GM10266 (cell line): ENCODE measurements around the gene STK11.

Source experiments
- DNase-seq: peaks from one replicate; pipeline ENCODE4 v3.0.0; 2012; ENCODE audit errors: extremely low spot score
- TF ChIP-seq, protein P1 (sequence below): IDR thresholded peaks from 2 replicates; pipeline ENCODE4 v1.5.1; 2012; ENCODE audit warnings: mild to moderate bottlenecking, low read depth; ENCODE audit not compliant: control insufficient read depth, insufficient read depth; ENCODE audit errors: missing control alignments

The STK11 gene

DNA sequence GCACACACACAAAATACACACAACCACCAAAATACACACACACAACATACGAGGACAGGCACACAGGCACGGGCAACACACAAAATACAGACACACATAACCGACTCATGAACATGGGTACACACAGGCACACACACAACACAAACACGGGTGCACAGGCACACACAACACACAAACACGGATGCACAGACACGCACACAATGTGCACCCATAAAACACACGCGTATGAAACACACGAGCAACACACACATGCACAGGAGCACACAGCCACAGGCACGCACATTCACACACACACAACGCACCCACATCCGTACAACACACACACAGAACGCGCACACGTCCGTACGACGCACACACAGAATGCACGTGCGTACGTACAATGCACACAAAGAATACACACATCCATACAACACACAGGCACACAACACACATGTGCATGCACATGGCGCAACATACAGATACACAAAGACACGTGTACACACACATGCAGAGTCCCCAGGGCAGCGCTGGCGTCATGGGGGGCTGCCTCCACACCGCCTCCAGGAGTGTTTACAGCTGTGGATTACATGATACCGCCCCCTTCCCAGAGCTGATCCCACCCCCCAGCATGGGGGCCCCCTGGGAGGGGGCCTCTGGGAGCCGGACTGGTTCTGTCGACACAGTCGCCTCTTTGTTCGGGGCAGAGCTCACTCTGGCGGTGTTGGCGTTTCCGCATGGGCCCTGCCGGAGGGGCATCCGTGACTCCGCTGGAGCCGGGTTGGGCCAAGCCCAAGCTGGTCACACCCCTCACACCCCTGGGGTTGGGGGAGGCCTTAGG, 34.4 kb upstream of the STK11 start:
- DNase-seq: no peak

DNA sequence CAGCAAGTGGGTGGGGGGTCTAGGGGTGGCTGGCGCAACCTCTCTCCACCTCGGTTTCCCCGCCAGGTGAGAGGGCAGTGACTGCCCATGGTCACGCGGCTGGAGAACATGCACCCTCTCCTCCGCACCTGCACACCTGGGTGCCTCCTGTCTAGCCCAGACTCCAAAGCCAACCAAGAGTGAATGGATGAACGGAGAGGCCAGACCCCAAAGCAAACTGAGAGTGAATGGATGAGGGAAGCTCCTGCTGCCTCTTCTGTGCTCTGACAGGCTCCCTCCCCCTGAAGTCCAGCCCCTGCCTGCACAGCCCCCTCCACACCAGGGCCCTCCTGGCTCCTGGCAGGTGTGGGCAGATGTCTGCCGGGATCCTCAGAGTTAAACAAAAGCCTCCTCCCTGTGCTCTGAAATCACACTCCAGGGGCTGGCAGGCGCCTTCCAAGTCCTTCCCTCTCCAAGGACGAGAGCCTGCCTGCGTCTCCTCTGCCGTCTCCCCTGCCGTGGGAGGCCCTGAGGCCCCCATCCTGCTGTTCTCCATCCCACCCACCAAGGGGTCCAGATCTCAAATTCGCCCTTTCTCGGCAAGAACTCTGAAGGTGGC, 33.7 kb upstream of the STK11 start:
- DNase-seq: no peak
- TF ChIP-seq, protein P1, sequence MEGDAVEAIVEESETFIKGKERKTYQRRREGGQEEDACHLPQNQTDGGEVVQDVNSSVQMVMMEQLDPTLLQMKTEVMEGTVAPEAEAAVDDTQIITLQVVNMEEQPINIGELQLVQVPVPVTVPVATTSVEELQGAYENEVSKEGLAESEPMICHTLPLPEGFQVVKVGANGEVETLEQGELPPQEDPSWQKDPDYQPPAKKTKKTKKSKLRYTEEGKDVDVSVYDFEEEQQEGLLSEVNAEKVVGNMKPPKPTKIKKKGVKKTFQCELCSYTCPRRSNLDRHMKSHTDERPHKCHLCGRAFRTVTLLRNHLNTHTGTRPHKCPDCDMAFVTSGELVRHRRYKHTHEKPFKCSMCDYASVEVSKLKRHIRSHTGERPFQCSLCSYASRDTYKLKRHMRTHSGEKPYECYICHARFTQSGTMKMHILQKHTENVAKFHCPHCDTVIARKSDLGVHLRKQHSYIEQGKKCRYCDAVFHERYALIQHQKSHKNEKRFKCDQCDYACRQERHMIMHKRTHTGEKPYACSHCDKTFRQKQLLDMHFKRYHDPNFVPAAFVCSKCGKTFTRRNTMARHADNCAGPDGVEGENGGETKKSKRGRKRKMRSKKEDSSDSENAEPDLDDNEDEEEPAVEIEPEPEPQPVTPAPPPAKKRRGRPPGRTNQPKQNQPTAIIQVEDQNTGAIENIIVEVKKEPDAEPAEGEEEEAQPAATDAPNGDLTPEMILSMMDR: no peak

More for the DNA sequence above, 34.4 kb upstream of the STK11 start:
- TF ChIP-seq, protein P1: no peak

DNA sequence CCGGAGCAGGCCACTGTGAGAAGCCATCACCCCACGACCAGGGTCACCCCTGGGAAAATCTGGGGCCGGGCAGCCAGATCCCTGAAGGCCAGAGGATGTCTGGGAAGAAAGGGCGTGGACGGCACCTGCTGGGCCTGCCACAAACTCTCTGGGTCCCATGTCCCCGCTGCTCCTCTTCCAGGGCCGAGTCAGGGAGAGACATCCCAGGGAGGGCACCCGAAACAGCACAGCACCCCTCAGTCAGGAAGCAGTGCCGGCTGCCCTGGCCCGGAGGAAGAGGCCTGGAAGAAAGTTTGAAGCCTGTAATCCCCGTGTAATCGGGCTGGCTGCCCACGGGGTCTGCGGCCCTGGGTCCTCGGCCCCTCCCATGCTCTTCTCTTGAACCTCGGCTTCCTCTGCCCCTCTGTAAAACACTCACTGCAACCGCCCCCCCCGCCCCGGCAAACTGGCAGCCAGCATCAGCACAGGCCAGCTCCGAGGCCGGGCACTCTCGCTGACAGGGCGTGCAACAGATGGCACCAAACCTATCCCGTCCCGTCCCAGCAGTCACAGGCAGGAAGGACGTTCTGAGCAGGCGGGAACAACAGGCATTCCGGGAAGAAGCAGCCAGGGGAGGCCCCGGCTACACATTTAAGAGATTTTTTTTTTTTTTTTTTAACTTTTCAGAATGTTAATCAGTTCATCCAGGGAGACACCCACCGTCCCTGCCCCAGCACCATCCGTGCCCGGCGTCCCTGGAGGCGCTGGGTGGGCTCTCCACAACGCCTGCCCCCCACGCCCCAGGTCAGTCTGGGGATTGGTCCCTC, 33.0 kb upstream of the STK11 start:
- DNase-seq: no peak
- TF ChIP-seq, protein P1: no peak

DNA sequence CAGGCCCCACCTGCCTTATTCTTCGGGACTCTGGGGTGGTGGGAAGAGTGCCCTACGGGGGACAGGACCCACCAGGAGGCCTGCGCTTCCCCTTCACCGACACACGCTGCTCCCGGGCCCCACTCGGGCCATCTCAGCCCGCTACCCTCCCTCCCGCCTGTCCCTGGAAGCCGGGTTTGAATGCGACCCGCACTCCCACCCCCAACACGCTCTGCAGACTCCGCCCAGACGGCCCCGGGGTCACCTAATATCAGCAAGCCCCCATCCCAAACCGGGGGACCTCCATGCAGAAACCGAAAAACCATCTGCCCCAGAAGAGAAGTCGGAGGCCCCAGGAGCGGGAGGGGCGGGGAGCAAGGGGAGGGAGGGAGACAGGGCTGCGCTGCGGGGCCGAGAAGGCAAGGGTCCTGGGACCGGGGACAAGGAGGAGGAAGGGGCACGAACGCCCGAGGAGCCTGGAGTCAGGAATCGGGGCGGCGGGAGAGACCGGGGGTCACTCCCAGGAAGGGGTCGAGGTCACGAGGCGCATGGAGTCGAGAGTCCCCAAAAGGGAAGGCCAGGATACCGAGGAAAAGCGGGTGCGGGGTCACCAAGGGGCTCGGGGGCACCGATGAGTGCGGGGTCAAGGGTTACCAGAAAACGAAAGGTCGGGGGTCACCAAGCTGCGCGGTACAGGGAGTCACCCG, 32.3 kb upstream of the STK11 start:
- DNase-seq: no peak

DNA sequence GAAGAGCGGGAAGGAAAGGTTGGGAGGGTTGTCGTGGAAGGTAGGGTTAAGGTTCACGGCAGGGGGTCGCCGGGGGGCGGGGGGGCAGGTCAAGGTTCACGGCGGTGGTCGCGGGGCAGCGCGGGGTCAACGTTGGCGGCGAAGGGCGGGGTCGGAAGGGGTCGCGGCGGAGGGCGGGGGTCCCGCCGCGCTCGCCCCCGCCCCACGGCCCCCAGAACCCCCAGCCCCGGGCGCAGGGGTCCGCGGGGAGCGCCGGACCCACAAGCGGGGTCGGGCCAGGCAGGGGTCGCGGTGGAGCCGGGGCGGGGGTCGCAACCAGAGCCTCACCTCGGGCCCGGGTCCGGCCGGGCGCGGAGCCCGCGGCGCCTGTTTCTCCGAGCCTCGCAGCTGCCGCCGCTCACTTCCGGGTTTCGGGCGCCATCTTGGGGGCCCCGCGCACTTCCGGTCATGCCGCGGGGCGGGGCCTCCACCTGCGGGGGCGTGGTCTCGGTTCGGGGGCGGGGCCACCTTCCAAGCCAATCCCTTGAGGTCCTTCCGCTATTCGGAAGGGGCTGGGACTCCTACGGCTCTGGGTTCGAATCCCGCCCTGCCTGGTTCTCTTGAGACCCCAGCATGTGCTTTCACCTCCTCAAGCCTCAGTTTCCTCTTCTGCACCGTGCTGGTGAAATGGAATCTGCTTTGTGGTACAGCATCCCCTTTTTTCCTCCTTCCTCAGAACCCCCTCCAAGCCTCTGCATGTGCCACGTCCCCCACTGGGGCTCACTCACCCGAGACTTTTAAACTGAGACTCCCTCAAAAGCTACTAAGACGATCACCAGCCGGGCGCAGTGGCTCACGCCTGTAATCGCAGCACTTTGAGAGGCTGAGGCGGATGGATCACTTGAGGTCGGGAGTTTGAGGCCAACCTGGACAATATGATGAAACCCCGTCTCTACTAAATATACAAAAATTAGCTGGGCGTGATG, 31.5 kb upstream of the STK11 start, which contains the start of gene SBNO2:
SBNO2 (minus strand) TSS at position 424 of the 965 bp plus-strand sequence. CDS start 19,992 bp downstream, outside the sequence.
- peak; percentile 100 for DNase-seq
- TF ChIP-seq, protein P1: no peak

More for the DNA sequence above, 32.3 kb upstream of the STK11 start:
- TF ChIP-seq, protein P1: no peak

DNA sequence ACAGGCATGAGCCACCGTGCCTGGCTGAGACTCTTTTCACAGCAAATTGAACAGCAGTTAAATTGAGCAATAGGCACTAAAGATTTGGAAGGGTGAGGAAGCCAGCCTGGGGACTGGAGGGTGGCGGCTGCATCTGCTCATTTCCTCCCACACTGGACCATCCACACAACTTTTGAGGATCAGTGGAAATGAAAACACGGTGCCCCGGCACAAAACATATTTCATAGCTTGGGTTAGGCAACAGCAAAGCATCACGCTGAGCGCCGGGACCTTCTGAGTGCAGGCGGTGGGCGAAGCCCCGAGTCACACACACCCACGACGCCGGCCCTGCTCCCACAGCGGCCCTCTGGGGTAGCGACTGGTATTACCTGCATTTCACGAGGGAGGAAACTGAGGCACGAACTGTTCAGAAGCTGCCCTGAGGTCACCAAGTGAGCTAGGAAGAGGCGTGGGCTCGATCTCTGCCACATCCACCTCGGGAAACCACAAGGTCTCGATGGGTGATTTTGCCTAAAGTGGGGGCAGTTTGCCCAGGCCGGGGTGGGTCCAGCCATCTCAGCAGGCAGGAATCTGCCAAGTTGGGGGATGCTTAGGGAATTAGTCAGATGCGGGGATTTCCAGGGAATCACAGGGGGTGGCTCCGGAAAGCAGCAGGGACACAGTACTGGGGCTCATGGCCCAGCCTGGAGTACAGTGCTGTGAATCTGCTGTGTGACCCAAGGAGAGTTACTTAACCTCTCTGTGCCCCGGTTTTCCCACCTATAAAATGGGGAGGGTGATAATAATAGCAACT, 28.1 kb upstream of the STK11 start:
- TF ChIP-seq, protein P1: no peak
- no peak for DNase-seq
